Measurements from ENCODE around the gene UBE2J2. TPM values are rescaled to one million over a fixed set of nuclear protein-coding genes. Genes with fewer than 3 reads are reported as not detected.

UBE2J2 gene
- total RNA-seq, 1 donor from 2014 or later, result 71.9 TPM

- peaks cover 22% of the 10 kb centered on the region for H3K4me1 Mint-ChIP-seq (ENCODE audit: unreplicated experiment)
- no peaks in the 10 kb centered on the region for H3K9me3 Mint-ChIP-seq (ENCODE audit: unreplicated experiment)
- peak overlapping the region; percentile 84 for H3K4me3 Mint-ChIP-seq (ENCODE audit: unreplicated experiment)
- H3K36me3 Mint-ChIP-seq (ENCODE audit: low read depth, unreplicated experiment), result peaks cover 11% of the 10 kb centered on the region
- TF ChIP-seq CTCF (IDR thresholded peaks at IDR 0.05; ENCODE audit: unreplicated experiment), result no peak
- peaks cover 14% of the 10 kb centered on the region for H3K27me3 Mint-ChIP-seq (ENCODE audit: unreplicated experiment)
- no peak for DNase-seq (ENCODE audit: low spot score)
- H3K27ac Mint-ChIP-seq (ENCODE audit: unreplicated experiment), result peak overlapping the region; percentile 80
Measured at GRCh38 chr1:1233567-1233892, 40.1 kb downstream of the UBE2J2 start.

GRCh38 chr1:1232796-1233566 is 40.7 kb downstream of the UBE2J2 start:
- peak overlapping the region; percentile 84 for H3K4me3 Mint-ChIP-seq (ENCODE audit: unreplicated experiment)
- peak overlapping the region; percentile 80 for H3K27ac Mint-ChIP-seq (ENCODE audit: unreplicated experiment)
- H3K4me1 Mint-ChIP-seq (ENCODE audit: unreplicated experiment), result peaks cover 22% of the 10 kb centered on the region
- H3K36me3 Mint-ChIP-seq (ENCODE audit: low read depth, unreplicated experiment), result peaks cover 11% of the 10 kb centered on the region
- no peak for TF ChIP-seq CTCF (IDR thresholded peaks at IDR 0.05; ENCODE audit: unreplicated experiment)
- DNase-seq (ENCODE audit: low spot score), result no peak
- peaks cover 15% of the 10 kb centered on the region for H3K27me3 Mint-ChIP-seq (ENCODE audit: unreplicated experiment)
- H3K9me3 Mint-ChIP-seq (ENCODE audit: unreplicated experiment), result no peaks in the 10 kb centered on the region

- no peak for TF ChIP-seq CTCF (IDR thresholded peaks at IDR 0.05; ENCODE audit: unreplicated experiment)
Measured at GRCh38 chr1:1232208-1232795, 41.4 kb downstream of the UBE2J2 start, which contains the start of gene B3GALT6. Gene B3GALT6 (plus strand): TSS chr1:1232237. CDS start chr1:1232279, 42 bp downstream.

GRCh38 chr1:1231400-1232207 is 42.0 kb downstream of the UBE2J2 start, which contains the start of gene SDF4:
Gene SDF4 (minus strand): TSS chr1:1232001. CDS start chr1:1228772, 3,229 bp downstream.
- Mint-ChIP-seq H3K4me3 (ENCODE audit: unreplicated experiment) (peak within 1 kb of the TSS; percentile 97), H3K27me3 (ENCODE audit: unreplicated experiment) (peaks cover 15% of the 10 kb centered on the region), H3K36me3 (ENCODE audit: low read depth, unreplicated experiment) (peaks cover 11% of the 10 kb centered on the region), H3K4me1 (ENCODE audit: unreplicated experiment) (peaks cover 22% of the 10 kb centered on the region), H3K9me3 (ENCODE audit: unreplicated experiment) (no peaks in the 10 kb centered on the region), H3K27ac (ENCODE audit: unreplicated experiment) (peak within 1 kb of the TSS; percentile 88)
- TF ChIP-seq CTCF (IDR thresholded peaks at IDR 0.05; ENCODE audit: unreplicated experiment), result peak; percentile 12
- peak; percentile 94 for DNase-seq (ENCODE audit: low spot score)

More at GRCh38 chr1:1232208-1232795, 41.4 kb downstream of the UBE2J2 start, which contains the start of gene B3GALT6:
- Mint-ChIP-seq H3K27ac (ENCODE audit: unreplicated experiment) (peak within 1 kb of the TSS; percentile 88), H3K9me3 (ENCODE audit: unreplicated experiment) (no peaks in the 10 kb centered on the region), H3K27me3 (ENCODE audit: unreplicated experiment) (peaks cover 15% of the 10 kb centered on the region), H3K4me3 (ENCODE audit: unreplicated experiment) (peak within 1 kb of the TSS; percentile 97), H3K4me1 (ENCODE audit: unreplicated experiment) (peaks cover 22% of the 10 kb centered on the region), H3K36me3 (ENCODE audit: low read depth, unreplicated experiment) (peaks cover 11% of the 10 kb centered on the region)
- DNase-seq (ENCODE audit: low spot score), result no peak

Data from endothelial cell (in vitro differentiated cells).